Right atrium auricular region (tissue), 2 donors: ENCODE measurements around the gene MCTP2. TPM values are rescaled to one million over a fixed set of nuclear protein-coding genes. Genes with fewer than 3 reads are reported as not detected.

Source experiments
- DNase-seq: peaks from one replicate; pipeline ENCODE4 v3.0.0-alpha.2; 2019; ENCODE audit warnings: low spot score
- H3K27ac ChIP-seq, 2 donors: fragments of 200-600 bp; sonication (generic); 1 replicate in 1 of 2; 2 replicates in 1 of 2; pipeline ENCODE4 v1.5.1; 2016 to 2019
- H3K27me3 ChIP-seq, 2 donors: fragments of 200-600 bp; sonication (generic); one replicate each; pipeline versions ENCODE4 v1.5.1 to v1.6.0; 2017 to 2019
- H3K36me3 ChIP-seq: fragments of 200-600 bp; sonication (generic); one replicate; pipeline ENCODE4 v1.5.1; 2016
- H3K4me1 ChIP-seq, 2 donors: fragments of 200-600 bp; sonication (generic); one replicate each; pipeline versions ENCODE4 v1.5.1 to v1.6.0; 2017 to 2019
- H3K4me3 ChIP-seq, 2 donors: fragments of 200-600 bp; sonication (generic); 1 replicate in 1 of 2; 2 replicates in 1 of 2; pipeline ENCODE4 v1.5.1; 2017 to 2019; ENCODE audit warnings: mild to moderate bottlenecking in 1 of 2, moderate library complexity in 1 of 2
- H3K9me3 ChIP-seq, 2 donors: fragments of 200-600 bp; sonication (generic); one replicate each; pipeline ENCODE4 v1.5.1; 2019
- CTCF ChIP-seq, 2 donors: fragments of 200-600 bp; sonication (generic); IDR thresholded peaks; one replicate each; pipeline ENCODE4 v1.5.1; 2019; ENCODE audit warnings: antibody characterized with exemption in 2 of 2
- total RNA-seq, 2 donors: library from RNA; depleted of rRNA; stranded (reverse); fragments of >200 nt; gene quantifications; one replicate each; pipeline ENCODE4 v1.1.0, GENCODE V29; 2016

Gene MCTP2
- total RNA-seq, 2 donors from 2014 or later = 2.0 to 5.6 TPM

GRCh38 chr15:94387442-94387841 is 156.1 kb downstream of the MCTP2 start:
- Histone ChIP-seq H3K27me3 (no peaks in the 10 kb centered on the region), H3K27ac (no peak overlapping the region), H3K9me3 (no peaks in the 10 kb centered on the region), H3K36me3 (no peaks in the 10 kb centered on the region), H3K4me3 (no peak overlapping the region), H3K4me1 (no peaks in the 10 kb centered on the region)
- TF ChIP-seq CTCF (IDR thresholded peaks at IDR 0.05) = no peak
- DNase-seq = no peak

- TF ChIP-seq CTCF (IDR thresholded peaks at IDR 0.05) = no peak
- Histone ChIP-seq H3K9me3 (no peaks in the 10 kb centered on the region), H3K27me3 (no peaks in the 10 kb centered on the region), H3K4me1 (no peaks in the 10 kb centered on the region), H3K36me3 (no peaks in the 10 kb centered on the region), H3K4me3 (no peak overlapping the region), H3K27ac (no peak overlapping the region)
- no peak for DNase-seq
Measured at GRCh38 chr15:94387849-94388441, 156.6 kb downstream of the MCTP2 start.

GRCh38 chr15:94395640-94396039 is 164.3 kb downstream of the MCTP2 start:
- Histone ChIP-seq H3K27ac (no peak overlapping the region), H3K27me3 (no peaks in the 10 kb centered on the region), H3K36me3 (no peaks in the 10 kb centered on the region), H3K4me3 (no peak overlapping the region), H3K9me3 (no peaks in the 10 kb centered on the region), H3K4me1 (no peaks in the 10 kb centered on the region)
- DNase-seq = no peak
- no peak for TF ChIP-seq CTCF (IDR thresholded peaks at IDR 0.05)

GRCh38 chr15:94397337-94397736 is 166.0 kb downstream of the MCTP2 start:
- TF ChIP-seq CTCF (IDR thresholded peaks at IDR 0.05) = no peak
- H3K27me3 ChIP-seq = no peaks in the 10 kb centered on the region
- DNase-seq = no peak
- no peak overlapping the region for H3K27ac ChIP-seq
- H3K4me3 ChIP-seq = no peak overlapping the region
- no peaks in the 10 kb centered on the region for H3K9me3 ChIP-seq
- no peaks in the 10 kb centered on the region for H3K36me3 ChIP-seq
- no peaks in the 10 kb centered on the region for H3K4me1 ChIP-seq

GRCh38 chr15:94398001-94398400 is 166.6 kb downstream of the MCTP2 start:
- H3K4me1 ChIP-seq = no peaks in the 10 kb centered on the region
- H3K27ac ChIP-seq = no peak overlapping the region
- H3K4me3 ChIP-seq = no peak overlapping the region
- no peak for TF ChIP-seq CTCF (IDR thresholded peaks at IDR 0.05)
- H3K9me3 ChIP-seq = no peaks in the 10 kb centered on the region
- H3K36me3 ChIP-seq = no peaks in the 10 kb centered on the region
- no peaks in the 10 kb centered on the region for H3K27me3 ChIP-seq
- DNase-seq = no peak
